GM21528 (cell line): ENCODE data around the gene TMEM37.
"Not testable (repeated sequence)": the region's sequence is repeated elsewhere in the genome, so short reads cannot be mapped to it uniquely, and the experiment has no call there.

Source experiments
- ATAC-seq: cut with Tn5 transposase; IDR thresholded peaks from one replicate; pipeline ENCODE4 v1.9.1; 2021; ENCODE audit warnings: mild to moderate bottlenecking, moderate library complexity; ENCODE audit not compliant: unreplicated experiment, low FRiP score

Gene TMEM37, protein sequence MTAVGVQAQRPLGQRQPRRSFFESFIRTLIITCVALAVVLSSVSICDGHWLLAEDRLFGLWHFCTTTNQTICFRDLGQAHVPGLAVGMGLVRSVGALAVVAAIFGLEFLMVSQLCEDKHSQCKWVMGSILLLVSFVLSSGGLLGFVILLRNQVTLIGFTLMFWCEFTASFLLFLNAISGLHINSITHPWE

DNA sequence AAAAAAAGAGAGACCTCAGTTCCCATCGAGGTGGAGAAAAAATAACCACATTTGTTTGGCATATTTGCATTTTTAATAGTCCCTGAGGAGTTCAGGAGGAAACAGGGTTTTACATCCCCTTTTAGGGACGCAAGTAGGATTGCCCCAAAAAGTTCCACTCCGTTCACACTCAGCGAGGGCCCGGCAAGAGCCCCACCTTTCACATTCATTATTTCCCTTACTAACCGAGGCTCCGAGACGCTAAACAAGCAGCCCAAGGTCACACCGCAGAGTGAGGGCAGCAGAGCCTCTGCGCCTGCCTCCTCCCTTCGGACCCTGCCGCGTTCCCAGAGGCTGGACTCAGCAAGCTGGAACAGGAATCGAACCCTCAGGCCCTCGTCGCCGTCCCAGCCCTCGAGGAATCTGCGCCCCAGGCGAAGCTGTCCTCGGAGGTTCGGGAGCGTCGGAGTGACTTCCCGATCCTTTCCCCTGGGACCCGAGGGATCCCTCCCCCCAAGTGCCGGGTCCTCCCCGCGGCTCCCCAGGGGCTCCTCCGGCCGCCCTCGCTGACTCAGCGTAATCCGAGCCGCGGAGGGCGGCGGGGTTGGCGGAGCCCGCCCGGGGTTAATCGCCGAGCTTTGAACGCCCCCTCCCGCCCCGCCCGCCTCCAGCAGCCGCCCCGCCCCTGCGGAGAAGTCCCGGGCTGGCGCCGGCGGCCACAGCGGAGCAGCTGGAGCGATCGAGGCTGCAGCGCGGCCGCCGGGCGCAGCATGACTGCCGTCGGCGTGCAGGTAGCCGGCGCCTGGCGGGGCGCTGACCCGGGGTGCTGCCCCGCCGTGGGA, at the start of gene TMEM37:
TMEM37 (plus strand) TSS at position 700 of the 821 bp plus-strand sequence; CDS start at position 750, 50 bp downstream.
- ATAC-seq: peak; percentile 72

DNA sequence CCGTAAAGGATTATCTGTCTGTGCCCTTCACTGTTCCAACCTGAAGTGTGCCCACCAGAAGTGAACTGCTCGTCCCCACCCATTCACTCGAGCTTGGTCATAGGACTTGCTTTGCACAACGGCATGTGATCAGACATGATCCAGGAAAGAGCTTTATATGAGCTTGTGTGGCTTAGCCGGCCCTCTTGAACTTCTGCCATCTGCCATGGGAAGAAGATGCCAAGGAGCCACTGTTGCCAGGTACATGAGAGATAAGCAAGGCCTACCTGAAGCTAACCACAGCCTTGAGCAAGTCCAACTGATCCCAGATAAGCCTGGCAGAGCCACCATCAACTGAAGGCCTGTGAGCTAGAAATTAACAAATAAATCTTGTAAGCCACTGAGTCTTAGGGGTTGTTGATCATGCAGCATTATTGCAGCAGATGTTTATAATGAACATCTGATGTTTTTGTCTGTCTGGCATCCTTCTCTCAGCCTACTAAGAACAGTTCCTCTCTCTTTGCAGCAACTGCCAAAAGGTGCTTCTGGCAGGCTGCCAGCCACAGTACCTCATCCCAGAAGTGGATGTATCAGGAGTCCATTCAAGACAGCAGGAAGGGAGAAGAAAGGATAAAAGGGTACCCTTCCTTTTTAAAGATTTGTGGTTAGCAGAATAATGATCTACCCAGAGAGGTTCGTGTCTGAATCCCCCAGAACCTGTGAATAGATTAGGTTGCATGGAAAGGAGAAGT, 48.1 kb upstream of the TMEM37 start:
- no peak for ATAC-seq

DNA sequence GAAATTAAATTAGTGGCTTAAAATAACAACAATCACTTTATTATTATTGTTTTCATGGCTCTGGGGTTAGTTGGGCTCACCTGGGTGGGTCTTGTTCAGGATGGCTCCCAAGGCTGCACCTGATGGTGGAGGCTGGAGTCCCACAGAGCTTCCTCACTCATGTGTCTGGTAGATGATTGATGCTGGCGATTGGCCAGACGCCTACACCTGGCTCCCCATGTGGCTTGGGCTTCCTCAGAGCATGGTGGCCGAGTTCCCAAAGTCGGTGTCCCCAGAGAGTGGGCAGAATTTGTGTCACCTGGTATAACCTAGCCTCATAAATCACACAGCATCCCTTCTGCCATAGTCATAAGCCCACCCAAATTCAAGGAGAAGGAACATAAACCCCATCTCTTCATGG, 46.7 kb upstream of the TMEM37 start:
- no peak for ATAC-seq

DNA sequence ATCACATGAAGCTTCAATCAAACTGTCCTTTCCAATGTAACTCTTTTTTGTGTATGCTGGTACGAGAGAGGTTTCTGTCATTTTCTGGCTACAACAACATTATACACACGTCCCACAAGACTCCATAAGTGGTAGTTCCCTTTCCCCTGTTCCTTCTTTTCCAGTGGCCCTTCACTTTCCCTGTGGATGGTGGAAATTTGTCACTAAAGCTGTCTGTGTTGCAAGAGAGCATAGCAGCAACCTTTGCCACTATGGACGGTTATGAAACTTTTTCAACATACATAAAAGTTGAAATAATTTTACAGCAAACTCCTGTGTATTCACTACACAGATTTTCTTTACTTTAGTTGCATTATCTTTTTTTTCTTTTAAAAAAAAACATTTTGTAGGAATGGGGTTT, 46.2 kb upstream of the TMEM37 start:
- no peak for ATAC-seq

DNA sequence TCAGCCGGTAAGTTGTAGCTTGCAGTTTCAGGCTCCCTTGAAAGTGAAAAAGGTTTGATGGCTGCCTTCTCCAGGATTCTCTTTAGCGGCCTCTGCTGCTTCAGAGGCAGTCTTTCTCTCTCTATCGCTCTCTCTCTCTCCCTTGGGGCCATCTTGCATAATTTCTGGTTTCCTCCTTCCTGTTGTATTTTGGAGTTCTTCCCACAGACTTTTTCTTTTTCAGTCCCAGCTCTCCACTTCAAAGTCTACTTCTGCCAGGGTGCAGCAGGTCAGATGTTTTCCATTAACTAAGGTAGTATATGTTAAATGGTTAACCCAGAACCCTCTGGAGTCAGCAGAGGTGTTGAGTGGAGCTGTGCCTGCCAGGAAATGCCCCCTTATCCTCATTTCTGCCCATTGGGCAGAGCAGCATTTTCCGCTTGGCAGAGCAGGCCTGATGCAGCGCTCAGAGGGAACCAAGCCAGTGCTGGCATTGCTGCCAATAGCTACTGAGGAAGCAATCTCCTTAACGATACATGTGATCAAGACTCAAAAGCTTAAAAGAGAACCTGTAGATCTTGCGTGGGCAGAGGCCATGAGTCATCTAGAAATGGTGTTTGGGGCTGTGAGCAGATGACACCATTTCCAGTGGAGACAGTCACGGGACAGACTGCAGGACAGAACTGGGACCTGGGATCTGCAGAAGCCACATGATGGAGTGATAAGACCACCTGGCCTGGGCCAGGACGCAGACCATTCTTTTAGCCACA, 44.1 kb upstream of the TMEM37 start:
- ATAC-seq: peak; percentile 78

DNA sequence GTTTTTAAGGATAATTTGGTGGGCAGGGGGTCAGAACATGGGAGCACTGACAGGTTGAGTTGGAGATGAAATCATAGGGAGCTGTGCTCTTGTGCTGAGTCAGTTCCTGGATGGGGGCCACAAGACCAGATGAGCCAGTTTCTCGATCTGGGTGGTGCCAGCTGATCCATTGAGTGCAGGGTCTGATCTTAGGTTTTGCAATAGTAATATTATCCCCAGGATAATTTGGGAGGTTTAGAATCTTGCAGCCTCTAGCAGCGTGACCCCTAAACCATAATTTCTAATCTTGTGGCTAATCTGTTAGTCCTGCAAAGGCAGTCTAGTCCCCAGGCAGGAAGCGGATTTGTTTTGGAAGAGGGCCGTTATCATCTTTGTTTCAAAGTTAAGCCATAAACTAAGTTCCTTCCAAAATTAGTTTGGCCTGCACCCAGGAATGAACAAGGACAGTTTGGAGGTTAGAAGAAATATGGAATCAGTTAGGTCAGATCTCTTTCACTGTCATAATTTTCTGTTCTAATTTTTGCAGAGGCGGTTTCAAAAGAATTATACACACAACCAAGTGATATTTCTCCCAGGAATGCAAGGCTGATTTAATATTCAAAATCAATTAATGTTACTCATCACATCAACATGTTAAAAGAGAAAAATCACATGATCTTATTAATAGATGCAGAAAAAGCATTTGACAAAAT, 41.9 kb upstream of the TMEM37 start:
- no peak for ATAC-seq

DNA sequence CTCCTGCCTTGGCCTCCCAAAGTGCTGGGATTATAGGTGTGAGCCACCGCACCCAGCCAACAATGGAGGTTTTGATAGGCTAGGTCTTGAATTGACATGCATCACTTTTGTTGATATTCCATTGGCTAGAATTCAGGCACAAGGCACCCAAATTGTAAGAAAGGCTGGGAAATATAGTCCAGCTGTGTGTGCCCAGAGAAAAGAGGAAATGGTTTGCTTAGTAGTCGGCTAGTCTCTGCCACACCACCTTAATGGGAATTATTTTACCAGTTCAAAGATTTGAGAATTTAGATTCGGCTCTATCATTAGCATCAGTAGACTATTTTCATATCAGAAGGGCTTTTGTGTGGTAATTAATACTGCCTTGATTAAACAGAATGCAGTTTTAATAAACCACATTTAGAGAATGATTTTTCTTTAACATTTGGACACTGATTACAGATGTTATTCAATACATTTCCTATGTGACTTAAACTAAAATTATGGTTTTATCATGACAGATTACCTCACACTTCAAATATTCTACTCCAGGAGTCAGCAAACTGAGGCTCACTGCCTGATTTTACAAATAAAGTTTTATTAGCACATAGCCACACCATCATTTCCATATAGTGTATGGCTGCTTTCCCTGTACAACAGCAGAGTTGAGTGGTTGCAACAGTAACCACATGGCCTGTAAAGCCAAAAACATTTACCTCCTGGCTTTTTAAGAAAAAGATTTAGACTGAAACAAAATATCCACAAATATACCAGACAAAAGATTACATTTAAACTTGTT, 37.5 kb upstream of the TMEM37 start:
- no peak for ATAC-seq

DNA sequence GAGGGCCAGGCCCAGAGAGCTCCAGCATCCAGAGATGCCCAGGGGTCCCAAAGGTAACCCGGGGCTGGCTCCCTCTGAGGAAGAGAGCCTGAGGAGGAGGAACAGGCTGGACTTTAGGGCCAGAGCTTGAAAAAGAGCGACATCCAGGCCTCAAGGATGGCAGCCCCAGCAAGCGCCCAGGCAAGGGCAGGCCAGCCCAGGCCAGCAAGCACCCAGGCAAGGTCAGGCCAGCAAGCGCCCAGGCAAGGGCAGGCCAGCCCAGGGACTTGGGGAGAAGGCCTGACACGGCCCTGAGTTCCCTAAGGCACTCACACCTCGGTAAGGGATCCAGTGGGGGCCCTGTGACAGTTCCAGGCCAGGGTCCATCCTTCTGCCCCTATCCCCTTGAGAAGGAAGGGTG, 34.5 kb upstream of the TMEM37 start:
- ATAC-seq: no peak

DNA sequence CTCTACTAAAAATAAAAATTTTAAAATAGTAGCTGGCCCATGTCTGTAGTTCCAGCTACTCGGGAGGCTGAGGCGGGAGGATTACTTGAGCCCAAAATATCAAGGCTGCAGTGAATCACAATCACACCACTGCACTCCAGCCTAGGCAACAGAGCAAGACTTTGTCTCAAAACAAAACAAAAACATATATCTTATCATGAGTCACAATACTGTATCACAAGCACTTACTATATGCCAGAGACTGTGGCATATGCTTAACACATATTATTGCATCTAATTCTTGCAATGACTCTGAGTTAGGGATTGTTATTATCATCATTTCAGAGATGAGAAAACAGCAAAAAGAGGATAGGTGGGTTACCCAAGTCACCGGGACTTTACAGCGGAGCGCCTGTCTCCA, 29.5 kb upstream of the TMEM37 start:
- no peak for ATAC-seq

DNA sequence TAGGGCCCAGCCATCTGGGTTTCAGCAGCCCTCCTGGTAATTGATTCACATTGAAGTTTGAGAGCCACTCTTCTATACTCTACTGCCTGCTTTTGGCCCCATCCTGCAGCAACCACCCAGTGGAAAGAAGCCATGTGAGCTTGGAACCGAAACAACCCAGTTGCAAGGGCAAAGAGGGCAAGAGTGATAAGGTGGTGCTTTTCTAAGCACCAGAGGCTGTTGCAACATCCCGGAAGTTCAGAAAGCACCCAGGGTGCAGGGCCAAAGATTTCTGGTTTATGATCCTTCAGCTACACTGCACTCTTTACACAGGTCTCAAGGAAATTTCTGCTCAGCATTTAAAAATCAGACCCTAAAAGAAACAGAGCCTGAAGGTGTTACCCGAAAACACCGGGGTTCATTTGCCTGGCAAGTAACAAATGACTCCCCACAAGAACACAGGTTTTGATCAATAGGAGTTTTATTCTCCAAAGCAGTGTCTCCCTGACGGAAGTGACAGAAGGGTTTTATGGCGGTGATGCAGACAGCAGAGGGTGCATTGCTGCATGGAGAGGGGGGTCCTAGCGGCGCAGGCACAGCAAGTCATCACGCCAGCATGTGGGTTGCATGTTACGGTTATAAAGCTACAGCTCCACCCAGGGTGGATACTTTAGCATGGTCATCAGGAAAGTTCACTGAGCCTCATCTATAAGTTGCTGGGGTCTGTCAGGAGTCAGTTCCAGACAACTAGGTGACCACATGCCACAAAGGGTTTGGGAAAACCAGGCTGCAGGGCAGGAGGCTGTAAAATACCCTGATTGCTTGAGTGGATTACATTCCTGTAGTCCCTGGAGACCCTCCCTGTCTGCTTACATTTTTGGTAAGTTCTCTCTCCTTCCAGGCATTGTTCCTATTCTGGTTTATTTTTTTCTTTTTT, 28.8 kb upstream of the TMEM37 start:
- ATAC-seq: no peak

DNA sequence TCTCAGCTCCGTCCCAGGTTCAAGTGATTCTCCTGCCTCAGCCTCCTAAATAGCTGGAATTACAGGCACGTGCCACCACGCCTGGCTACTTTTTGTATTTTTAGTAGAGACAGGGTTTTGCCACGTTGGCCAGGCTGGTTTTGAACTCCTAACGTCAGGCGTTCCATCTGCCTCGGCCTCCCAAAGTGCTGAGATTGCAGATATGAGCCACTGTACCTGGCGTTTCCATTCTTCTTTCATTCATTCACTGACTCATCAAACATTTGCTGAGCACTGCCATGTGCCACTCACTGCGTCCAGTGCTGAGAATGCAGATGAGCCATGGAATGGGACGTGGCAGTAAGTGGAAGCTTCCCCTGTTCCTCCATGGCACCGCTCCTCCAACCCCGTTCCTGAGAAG, 28.0 kb upstream of the TMEM37 start:
- ATAC-seq: not testable (repeated sequence)

DNA sequence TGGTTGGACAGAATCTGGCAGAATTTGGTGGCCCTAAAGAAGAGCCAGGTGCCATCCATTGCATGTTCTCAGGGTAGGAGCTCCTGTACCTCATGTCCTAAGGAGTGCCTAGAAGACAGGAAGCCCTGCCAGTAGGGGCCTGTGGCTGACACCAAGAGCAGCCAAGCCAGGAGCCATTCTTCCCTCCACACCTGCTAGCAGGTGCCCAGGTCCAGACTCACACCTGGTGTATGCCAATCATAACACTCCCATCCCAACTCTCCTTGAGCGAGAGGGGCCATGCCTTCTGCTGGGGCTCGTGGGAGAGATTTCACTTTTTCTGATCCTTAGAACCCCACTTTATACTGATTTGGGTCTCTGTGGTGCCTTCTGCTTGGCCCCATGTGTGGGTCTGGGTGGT, 26.5 kb upstream of the TMEM37 start:
- ATAC-seq: no peak

DNA sequence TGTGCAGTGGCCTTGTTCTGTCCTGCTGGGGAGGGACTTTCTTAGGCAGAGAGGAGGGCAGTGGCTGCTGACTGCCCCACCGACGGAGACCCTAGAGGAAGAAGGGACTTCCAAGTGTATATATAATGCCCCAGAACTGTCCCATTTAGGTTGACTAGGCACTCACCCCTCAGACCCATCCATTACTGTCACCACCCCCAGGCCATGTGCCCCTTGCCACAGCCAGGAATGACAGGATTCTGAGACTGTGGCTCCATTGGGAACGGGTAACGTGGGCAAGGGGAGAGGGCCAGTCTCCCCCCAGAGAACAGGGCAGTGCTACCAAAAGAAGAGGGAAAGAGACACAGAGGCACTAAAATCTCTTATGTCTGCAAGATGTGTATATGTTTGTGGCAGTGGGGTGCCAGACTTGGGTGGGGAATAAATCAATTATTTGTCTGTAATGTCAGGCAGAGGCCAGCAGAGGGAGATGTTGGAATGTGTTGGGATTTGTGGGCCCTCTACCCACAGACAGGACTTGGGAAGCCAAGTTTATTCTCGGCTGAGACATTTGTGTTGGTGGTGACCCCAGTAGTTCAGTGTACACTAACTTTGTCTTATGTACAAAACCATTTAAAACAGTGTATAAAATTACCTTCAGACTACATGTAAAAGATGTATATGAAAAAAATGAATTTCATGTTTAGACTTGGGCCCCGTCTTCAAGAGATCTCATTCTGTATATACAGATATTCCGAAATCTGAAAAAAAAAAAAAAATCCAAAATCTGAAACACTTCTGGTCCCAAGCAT, 24.0 kb upstream of the TMEM37 start:
- peak; percentile 87 for ATAC-seq

DNA sequence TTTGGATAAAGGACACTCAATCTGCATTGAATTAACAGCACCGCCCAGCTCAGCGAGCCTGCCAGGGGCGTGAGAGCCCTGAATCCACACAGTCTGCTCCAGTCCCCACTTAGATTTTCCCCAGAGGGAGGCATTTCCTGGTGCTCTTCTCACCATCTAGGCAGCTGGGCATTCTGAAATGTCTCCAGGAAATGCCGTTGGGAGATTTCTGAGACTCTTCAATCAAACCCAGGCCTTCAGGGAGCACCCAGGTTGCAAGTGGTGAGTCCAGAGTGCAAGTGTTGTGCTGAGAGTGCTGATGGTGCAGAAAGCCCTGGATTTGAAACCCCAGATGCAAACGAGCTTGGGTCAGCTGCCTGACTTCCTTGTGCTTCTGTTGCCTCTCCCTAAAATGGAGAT, 23.4 kb upstream of the TMEM37 start:
- no peak for ATAC-seq

DNA sequence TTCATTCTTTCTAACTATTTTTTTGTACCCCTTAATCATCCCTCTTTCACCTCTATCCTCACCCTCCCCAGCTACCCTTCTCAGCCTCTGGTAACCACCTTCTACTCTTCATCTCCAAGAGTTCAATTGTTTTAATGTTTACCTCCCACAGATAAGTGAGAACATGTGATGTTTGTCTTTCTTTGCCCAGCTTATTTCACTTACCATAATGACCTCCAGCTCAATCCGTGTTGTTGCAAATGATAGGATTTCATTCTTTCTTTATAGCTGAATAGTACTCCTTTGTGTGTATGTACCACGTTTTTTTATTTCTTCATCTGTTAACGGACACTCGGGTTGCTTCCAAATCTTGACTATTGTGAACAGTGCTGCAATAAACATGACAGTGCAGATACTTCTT, 22.1 kb upstream of the TMEM37 start:
- ATAC-seq: no peak

DNA sequence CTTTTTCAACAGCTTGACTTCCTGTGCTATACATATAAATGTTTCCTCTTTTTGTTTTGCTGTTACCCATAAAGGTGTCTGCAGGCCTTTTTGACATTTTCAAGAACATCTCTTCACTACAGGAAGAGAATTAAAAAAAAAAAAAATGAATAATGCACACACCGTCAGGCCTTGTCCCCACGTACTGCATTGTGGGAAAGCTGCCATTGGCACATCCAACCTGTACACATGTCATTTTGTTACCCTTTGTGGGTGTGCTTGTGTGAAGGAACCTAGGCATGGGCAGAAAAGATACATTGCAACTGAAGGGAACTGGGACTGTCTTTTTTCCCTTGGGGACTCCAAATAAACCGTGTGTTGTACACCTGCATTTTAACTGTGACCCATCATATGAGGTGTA, 16.8 kb upstream of the TMEM37 start:
- no peak for ATAC-seq

DNA sequence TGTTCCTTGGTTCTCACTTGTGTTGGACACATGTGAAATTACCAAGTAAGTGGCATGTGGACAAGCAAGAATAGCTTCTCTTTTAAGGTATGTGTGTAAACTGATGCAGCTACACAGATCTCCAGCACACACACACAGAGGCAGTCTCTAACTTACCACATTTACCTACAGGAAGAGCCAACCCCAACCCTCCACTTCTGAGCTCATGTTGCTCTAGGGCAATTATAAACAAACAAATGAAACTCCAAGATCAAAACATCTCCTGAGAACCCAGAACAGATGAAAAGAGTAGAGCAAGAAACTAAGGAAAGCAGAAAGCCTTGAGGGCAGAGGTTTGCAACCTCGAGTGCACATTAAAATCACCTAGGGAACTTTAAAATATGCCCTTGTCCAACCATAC, 16.0 kb upstream of the TMEM37 start:
- ATAC-seq: no peak
